CD4-positive, alpha-beta T cell treated with Interleukin-15 for 4 hours (primary cell): ENCODE measurements around the gene TENT4A.

Experiments
- DNase-seq: peaks from one replicate; pipeline ENCODE4 v3.0.0-alpha.2; 2020; ENCODE audit warnings: low spot score

The TENT4A gene

GRCh38 chr5:6752782-6753181 lies 39.5 kb downstream of the TENT4A start:
- DNase-seq: no peak

DNA sequence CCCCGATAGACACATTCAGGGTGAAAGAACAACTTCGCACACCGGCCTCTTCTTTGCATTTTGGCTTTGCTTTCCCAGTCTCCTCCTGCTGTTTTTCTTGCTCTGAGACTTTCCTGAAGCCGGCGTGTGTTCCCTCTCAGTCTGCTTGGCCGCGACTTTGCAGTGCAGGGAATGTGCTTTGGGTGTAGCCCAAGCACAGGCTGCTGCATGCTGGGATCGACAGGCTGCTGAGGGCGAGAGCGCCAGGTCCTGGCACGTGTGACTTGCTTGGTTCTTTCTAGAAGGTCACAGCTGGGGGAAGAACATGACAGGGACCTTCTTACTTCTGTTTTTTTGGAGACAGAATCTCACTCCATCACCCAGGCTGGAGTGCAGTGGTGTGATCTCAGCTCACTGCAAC lies 40.6 kb downstream of the TENT4A start:
- no peak for DNase-seq

DNA sequence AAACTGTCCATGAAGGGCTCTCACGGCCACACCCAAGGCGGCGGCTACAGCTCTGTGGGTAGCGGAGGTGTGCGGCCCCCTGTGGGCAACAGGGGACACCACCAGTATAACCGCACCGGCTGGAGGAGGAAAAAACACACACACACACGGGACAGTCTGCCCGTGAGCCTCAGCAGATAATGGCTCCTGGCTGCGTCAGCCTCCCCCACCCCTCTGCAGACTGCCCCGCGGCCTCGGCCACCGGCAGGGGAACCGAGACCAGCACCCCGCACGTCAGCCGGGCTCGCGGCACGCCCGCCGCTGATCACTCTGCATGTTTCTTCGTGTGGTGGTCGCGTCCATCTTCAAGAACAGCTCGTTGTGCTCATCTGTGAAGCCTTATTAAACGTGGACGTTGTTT lies 41.5 kb downstream of the TENT4A start:
- no peak for DNase-seq

DNA sequence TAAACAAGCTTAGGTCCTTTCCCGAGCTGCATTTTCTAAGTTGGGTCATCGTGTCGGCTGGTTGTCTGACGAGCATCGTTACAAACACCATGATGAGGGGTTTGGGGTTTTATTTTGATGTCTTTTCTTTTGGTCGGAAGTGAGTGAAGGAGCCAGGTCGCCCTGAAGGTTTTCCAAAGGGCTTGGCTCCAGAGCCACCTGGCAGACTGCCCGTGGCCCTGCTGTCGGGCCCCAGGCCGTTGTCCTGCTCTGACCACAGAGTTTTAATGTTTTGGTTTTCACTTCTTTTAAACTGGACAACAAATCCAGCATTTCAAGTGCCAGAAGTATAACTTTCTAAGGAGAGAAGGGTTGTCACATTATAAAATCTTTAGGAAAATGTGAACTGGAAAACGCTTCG lies 42.3 kb downstream of the TENT4A start:
- DNase-seq: no peak

DNA sequence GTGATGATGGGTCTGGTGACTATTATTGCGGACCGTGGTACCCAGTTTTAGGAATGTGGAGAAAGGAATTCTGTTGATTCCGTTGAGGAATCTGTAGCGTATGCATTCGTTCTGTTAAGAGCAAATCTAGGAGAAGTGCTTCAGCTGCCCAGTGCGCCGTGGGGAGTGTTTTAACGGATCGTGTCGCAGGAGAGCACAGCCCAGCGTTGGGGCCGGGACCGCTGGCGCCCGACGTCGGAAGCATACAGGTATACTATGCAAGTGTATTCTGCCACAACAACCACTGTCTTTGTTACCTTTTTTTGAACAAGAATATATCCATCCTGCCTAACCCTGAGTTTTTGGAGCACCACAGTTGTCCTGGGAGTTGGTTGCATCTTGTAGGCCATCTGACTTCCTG lies 42.7 kb downstream of the TENT4A start:
- no peak for DNase-seq

GRCh38 chr5:6757414-6757969 lies 44.3 kb downstream of the TENT4A start:
- DNase-seq: no peak

DNA sequence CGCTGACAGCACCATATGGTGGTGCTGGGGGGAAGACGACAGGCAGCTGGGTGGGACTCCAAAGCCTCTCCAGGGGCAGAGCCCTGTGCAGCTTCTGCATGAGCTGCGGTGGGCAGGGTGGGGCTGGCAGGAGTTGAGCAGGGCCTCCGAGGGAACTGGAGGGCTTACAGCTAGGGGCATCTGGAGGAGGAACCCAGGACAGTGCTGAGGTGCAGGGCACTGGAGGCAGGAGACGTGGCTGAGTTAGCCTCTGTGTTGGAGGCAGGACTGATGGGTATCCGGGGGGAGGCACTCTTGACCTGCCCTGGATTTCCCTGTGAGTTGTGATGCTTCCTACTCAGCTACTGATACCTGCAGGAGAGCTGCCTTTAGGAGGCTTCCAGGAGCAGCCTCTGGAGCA lies 45.0 kb downstream of the TENT4A start:
- DNase-seq: no peak

DNA sequence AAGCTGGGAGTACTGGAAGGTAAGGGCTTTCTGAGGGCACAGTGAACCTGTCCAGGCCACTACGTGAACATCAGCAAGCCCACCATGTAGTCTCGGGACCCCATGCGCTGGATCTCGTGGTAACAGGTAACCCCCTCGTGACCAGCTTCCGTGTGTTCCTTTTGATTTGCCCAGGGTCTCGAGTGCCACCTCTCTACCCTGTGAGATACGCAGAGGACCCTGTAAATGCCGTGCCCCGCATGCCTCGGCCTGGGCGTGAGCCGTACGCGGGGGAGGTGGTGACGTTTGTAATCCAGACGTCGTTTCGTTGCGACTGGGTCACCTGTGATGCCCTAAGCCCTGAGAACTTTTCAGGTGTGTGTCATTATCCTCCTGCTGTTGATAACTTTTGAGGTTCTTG lies 45.5 kb downstream of the TENT4A start:
- DNase-seq: no peak

GRCh38 chr5:6759401-6759800 lies 46.2 kb downstream of the TENT4A start:
- no peak for DNase-seq

DNA sequence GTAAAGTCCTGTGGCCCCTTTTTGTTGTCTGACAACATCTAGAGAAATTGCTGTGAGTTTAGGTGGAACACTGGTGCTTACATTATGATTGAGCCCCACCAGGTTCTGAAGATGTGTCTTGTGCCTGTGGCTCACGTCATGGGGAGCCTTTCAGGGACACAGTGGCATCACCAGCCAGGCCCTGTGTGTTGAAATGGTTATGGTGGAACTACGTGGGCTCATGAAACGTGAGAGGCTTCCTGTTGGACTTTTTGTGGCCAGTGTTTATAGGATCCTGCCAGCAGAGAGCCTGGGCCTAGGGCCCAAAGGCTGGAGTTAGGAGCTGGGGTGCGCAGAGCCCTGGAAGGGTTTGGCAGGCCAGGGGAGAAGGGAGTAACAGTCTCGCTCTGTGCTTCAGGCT lies 46.8 kb downstream of the TENT4A start:
- no peak for DNase-seq

- DNase-seq: no peak
These were observed 47.5 kb downstream of the TENT4A start for GRCh38 chr5:6760686-6761085.

DNA sequence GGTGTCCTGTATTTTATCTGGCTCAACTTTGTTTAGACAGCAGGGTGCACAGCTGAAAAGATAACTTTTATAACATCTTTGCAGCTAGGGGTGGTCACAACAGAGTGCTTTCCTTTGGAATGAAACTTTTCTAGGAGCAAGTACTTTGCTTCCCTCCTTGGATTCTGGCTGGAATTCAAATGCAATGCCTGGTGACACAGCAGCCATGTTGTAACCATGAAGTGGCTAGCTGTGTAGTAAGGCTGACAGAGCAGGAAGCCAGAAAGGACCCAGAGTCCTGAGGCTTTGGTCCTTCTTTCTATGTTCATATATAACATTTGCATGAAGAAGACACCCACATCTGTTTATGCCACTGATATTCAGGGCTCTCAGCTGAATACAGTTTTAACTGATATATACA lies 48.1 kb downstream of the TENT4A start:
- DNase-seq: no peak

DNA sequence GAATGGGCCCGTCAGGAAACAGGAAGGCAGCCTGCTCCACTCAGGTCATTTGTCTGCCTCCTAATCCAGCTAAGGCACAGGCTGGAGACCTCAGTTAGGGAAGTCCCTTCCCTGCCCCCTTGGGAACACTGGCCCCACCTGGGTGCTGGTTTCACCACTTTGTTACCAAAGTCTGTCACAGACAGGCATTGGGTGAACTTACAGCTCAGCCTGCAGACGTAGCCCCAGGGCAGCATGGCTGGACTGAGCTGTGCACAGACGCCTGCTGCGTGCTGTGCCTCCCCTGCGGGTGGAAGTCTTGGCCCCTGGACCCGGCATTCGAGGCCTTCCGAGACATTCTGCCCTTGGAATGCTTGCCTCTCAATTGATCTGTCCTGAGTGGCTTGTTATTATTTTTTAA lies 48.9 kb downstream of the TENT4A start:
- no peak for DNase-seq

GRCh38 chr5:6762697-6763096 lies 49.5 kb downstream of the TENT4A start:
- DNase-seq: no peak

DNA sequence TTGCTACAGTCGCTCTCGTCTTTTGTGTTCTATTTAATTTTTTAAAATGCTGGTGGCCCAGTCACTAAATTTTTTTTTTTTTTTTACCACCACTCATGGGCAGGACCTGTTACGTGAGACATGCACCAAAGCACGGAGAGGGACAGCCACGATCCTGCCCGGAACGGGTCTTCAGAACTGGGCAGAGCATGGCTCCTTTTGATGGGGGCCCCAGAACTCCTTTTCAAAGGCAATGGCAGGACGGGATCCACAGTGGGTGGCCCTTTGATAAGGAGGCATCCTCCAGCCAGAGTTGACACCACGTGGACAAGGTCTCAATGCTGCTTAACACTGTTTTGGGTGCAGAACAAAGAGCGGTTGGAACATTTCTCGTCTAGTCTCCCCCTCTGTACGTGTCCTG lies 50.0 kb downstream of the TENT4A start:
- no peak for DNase-seq

DNA sequence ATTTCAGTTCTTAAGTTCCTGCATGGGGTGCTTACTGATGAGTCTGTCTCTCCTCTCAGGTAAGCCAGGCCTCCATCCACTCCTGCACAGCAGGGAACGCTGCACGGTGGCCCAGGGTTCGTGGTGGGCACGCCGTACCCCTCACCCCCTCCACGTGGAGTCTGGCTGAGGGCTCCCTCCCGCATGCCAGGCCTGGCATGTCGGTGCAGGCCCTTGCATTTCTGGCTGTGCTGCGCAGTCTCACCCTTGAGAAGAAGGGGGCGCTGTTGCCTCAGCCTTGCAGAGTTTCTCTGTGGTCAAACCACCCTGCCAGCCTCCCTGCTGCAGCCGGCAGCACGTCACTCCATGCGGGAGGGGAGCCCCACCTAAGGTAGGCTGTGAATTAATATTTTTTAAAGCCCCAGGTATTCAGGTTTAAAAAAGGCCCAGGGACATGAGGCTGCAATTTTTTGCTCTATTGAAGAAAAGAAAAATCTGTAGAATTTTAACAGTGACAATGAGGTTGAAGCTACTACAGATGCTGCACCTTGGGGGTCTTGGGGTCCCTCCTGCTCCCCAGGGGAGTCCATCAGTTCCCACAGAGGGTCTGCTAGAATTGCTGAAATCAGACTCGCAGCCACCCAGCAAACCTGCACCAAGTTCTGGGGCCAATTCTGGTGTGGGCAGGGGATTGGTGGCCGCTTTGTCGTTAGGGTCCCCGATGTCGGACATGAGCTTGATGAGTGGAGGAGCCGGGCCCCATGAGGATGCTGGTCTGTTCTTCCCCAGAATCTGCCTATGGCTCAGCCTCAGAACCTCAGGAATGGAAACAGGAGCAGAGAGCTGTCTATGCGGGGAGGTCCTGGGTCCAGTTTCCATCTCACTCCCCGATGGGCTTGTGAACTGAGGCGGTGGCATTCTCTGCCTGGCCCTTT lies 52.6 kb downstream of the TENT4A start:
- DNase-seq: peak; percentile 56

- peak; percentile 30 for DNase-seq
These were observed 53.4 kb downstream of the TENT4A start for GRCh38 chr5:6766604-6767093.

- DNase-seq: no peak
These were observed 54.3 kb downstream of the TENT4A start for GRCh38 chr5:6767481-6768063.

GRCh38 chr5:6768590-6769230 lies 55.5 kb downstream of the TENT4A start:
- DNase-seq: no peak

- DNase-seq: no peak
These were observed 57.8 kb downstream of the TENT4A start for GRCh38 chr5:6770826-6771607.

DNA sequence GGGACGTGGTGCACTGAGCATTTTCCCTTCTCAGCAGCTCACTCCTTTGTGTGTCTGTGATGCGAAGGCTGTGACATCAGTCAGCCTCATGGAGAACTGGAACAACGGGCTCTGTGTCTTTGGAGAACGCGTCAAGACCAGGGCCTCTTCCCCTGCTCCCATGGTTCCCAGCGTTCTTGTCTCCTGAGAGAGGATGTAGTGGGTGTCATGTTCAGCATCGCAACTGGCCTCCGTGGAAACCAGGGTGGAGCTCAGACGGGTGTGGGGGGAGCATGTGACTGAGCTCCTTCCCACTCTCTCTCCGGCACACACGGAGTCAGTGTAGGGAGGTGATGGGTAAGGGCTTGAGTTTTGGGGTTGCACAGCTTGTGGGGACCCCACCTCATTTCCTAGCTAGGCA lies 59.7 kb downstream of the TENT4A start:
- DNase-seq: no peak
